PFSK-1 (cell line): ENCODE measurements around the gene SYNDIG1L.

ENCODE experiments used
- FOXP2 ChIP-seq: optimal IDR thresholded peaks from 2 replicates; pipeline ENCODE3; 2011; ENCODE audit warnings: borderline replicate concordance, control low read depth, inconsistent platforms; ENCODE audit not compliant: insufficient read depth; ENCODE audit errors: extremely low read length, extremely low read depth
- POLR2AphosphoS5 ChIP-seq: IDR thresholded peaks from 2 replicates; pipeline ENCODE4 v1.6.1; 2012; ENCODE audit warnings: low read depth, mild to moderate bottlenecking, control low read depth, low read length, moderate library complexity
- REST ChIP-seq, 2 experiments: IDR thresholded peaks; 2 replicates each; pipeline versions ENCODE4 v1.6.1 to v1.8.0; 2011 to 2012; ENCODE audit warnings: low read depth in 2 of 2, low read length in 2 of 2, control low read depth in 1 of 2, inconsistent platforms in 1 of 2, mild to moderate bottlenecking in 1 of 2, moderate library complexity in 1 of 2; ENCODE audit not compliant: insufficient read depth in 1 of 2
- SIN3A ChIP-seq: IDR thresholded peaks from 2 replicates; pipeline ENCODE4 v1.6.1; 2012; ENCODE audit warnings: mild to moderate bottlenecking, low read length, moderate library complexity, borderline replicate concordance; ENCODE audit not compliant: insufficient read depth
- TAF1 ChIP-seq: IDR thresholded peaks from 2 replicates; pipeline ENCODE4 v1.6.1; 2012; ENCODE audit warnings: low read length, control low read depth, borderline replicate concordance; ENCODE audit not compliant: insufficient read depth

- TF ChIP-seq FOXP2 (no peak), REST (IDR thresholded peaks at IDR 0.05; ENCODE audit: insufficient read depth in 1 of 2, low read depth in 2 of 2, low read length in 2 of 2) (no peak), POLR2AphosphoS5 (no peak), SIN3A (no peak), TAF1 (no peak)
Observed at GRCh38 chr14:74364271-74364880, 61.6 kb downstream of the SYNDIG1L start.
